Heart left ventricle (tissue), 13 donors: ENCODE measurements around the gene NR2F1-AS1.

Source experiments
- CTCF ChIP-seq, 12 donors: fragments of 200-600 bp; sonication (generic) in 4 of 12; IDR thresholded peaks; one replicate each; pipeline versions ENCODE4 v1.5.0 to v1.8.0; 2018 to 2022; ENCODE audit warnings: antibody characterized with exemption in 12 of 12, mild to moderate bottlenecking in 5 of 12
- POLR2A ChIP-seq, 2 donors: fragments of 450-650 bp; IDR thresholded peaks; one replicate each; pipeline ENCODE4 v1.6.1; 2017; ENCODE audit warnings: antibody characterized with exemption in 2 of 2, mild to moderate bottlenecking in 2 of 2, moderate library complexity in 2 of 2
- donor health status: ischemic (EF 13 %, LVEDD 7.1; RV severe dilation, severe dysfunction).
- donor health status: DM: no; HTN: yes; CAD: no.
- donor health status: DM: no; HTN: no; CAD: no.
- donor health status: ischemic (EF 25% LVEDD 6.9; RV normal size, moderate dysfunction).
- donor health status: ischemic (EF 25% LVEDD 5.7; RV mildly dilated, moderate dysfunction).
- donor health status: ischemic (EF 35%, LVEDD 5.7; RV mildly dilated, moderate dysfunction).
- donor health status: nonischemic (EF 11% LVEDD 7.7; RV severe dilation, severe dysfunction).
- donor health status: DM: yes; HTN: yes; CAD: no.
- donor health status: PGD.
- donor health status: ischemic (EF 29% LVEDD 5.4; RV normal size, mild dysfunction).
- donor health status: nonischemic (EF 23%, LVEDD 6.1; RV moderate dilation, normal function).

DNA sequence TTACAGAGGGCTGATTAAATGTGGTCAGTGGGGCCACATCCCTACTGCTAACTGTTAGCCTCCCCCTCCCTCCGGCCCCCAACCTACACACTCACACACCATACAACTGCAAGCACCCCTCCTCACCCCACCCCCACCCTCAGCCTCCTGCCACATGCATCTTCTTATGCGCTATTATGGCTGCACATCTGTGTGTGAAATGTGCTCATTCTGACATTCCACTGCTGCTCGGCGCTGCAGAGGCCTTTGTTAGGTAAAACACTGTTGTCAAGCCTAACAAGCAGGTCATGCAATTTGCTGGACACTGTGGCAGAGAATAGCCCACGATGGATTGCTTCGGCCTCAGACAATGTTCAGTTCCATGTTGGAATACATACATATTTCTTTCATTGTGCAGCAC, 173.6 kb downstream of the NR2F1-AS1 start:
- TF ChIP-seq POLR2A (IDR thresholded peaks at IDR 0.05): no peak
- TF ChIP-seq CTCF (IDR thresholded peaks at IDR 0.05): no peak
